K562 (cell line): ENCODE results near the gene DOLK. TPM values are rescaled to one million over a fixed set of nuclear protein-coding genes. Genes with fewer than 3 reads are reported as not detected.
A peak's percentile ranks its signal among the peaks of the same experiment; 100 is the strongest.

Source experiments
- ATAC-seq: fragments of 200-7000 bp; cut with Tn5 transposase; 3 replicates; pipeline ENCODE4 v1.9.1; 2020; ENCODE audit warnings: moderate library complexity
- BruUV-seq: library from RNA; stranded (reverse); fragments of 400-500 nt; replicated peaks from 2 replicates; lab custom pipeline; 2021; lab: Mats Ljungman, UMichigan
- CTCF ChIA-PET: fragments of 300-600 bp; formaldehyde crosslinking; extraction: SDS; loops from one replicate; lab custom pipeline; 2021; ENCODE audit warnings: low intra/inter-chr PET ratio; lab: Yijun Ruan, JAX
- POLR2A ChIA-PET: fragments of 300-600, 350-650 bp; sonication (Branson Sonifier 250); formaldehyde crosslinking; extraction: SDS; loops from one replicate; lab custom pipeline; 2021; ENCODE audit warnings: antibody characterized with exemption, inconsistent platforms; lab: Yijun Ruan, JAX
- DNase-seq, 4 experiments: peaks; one replicate each; pipeline versions ENCODE4 v3.0.0 to v3.0.0-alpha.2; 2011 to 2018; ENCODE audit warnings: low spot score in 3 of 4, mixed read lengths in 3 of 4; ENCODE audit errors: extremely low read depth in 1 of 4
- FAIRE-seq: peaks from 2 replicates; lab custom pipeline; 2011; peaks lifted over from hg19 to GRCh38; lab: Jason Lieb, UNC
- H2AFZ ChIP-seq: 2 replicates; pipeline ENCODE4 v1.6.0; 2011; ENCODE audit warnings: low read depth, low read length, control low read depth, inconsistent platforms
- H3K27ac ChIP-seq: fragments of 200-600 bp; 3 replicates; pipeline ENCODE4 v1.8.0; 2011; ENCODE audit warnings: low read depth, mild to moderate bottlenecking, control low read depth, inconsistent platforms, low read length, moderate library complexity, mixed read lengths; ENCODE audit errors: extremely low read depth
- H3K27me3 ChIP-seq, 2 experiments: fragments of 300-600 bp in 1 of 2; 2 replicates in 1 of 2; 3 replicates in 1 of 2; pipeline versions ENCODE4 v1.6.0 to v1.8.0; 2011; ENCODE audit warnings: inconsistent platforms in 2 of 2, low read length in 2 of 2, mild to moderate bottlenecking in 1 of 2, mixed read lengths in 1 of 2, moderate library complexity in 1 of 2; ENCODE audit not compliant: control insufficient read depth in 2 of 2, insufficient read depth in 2 of 2
- H3K36me3 ChIP-seq: fragments of 300-600 bp; 3 replicates; pipeline ENCODE4 v1.8.0; 2011; ENCODE audit warnings: mild to moderate bottlenecking, low read length, inconsistent platforms; ENCODE audit not compliant: control insufficient read depth, insufficient read depth
- H3K4me1 ChIP-seq, 2 experiments: fragments of 200-600 bp in 1 of 2; replicated peaks in 1 of 2; 2 replicates in 1 of 2; 3 replicates in 1 of 2; pipeline versions ENCODE4 v1.5.1 to v1.8.0; 2011; ENCODE audit warnings: inconsistent platforms in 2 of 2, low read length in 2 of 2, mild to moderate bottlenecking in 1 of 2, mixed read lengths in 1 of 2, moderate library complexity in 1 of 2; ENCODE audit not compliant: control insufficient read depth in 2 of 2, insufficient read depth in 2 of 2
- H3K4me2 ChIP-seq: 2 replicates; pipeline ENCODE4 v1.6.1; 2011; ENCODE audit warnings: low read length, control low read depth, inconsistent platforms, mixed read lengths; ENCODE audit not compliant: insufficient read depth
- H3K4me3 ChIP-seq: fragments of 200-600 bp; sonication (generic), shearing (Covaris generic); 2 replicates; pipeline ENCODE4 v1.5.1; 2016; ENCODE audit warnings: control low read depth, inconsistent platforms
- H3K79me2 ChIP-seq: fragments of 200-600 bp; 3 replicates; pipeline ENCODE4 v1.8.0; 2011; ENCODE audit warnings: low read length, inconsistent platforms; ENCODE audit not compliant: control insufficient read depth, insufficient read depth
- H3K9ac ChIP-seq, 2 experiments: 2 replicates each; pipeline versions ENCODE4 v1.6.0 to v1.6.1; 2011; ENCODE audit warnings: low read depth in 2 of 2, low read length in 2 of 2, control low read depth in 1 of 2, inconsistent platforms in 1 of 2, mild to moderate bottlenecking in 1 of 2, mixed read lengths in 1 of 2; ENCODE audit not compliant: insufficient read depth in 1 of 2
- H3K9me1 ChIP-seq: one replicate; pipeline ENCODE4 v1.6.0; 2011; ENCODE audit warnings: inconsistent platforms, mild to moderate bottlenecking, low read length, moderate library complexity; ENCODE audit not compliant: control insufficient read depth, insufficient read depth
- H3K9me3 ChIP-seq: replicated peaks from 2 replicates; pipeline ENCODE4 v1.5.1; 2011; ENCODE audit warnings: low read depth, low read length, inconsistent platforms; ENCODE audit not compliant: control insufficient read depth, insufficient read depth
- H4K20me1 ChIP-seq: replicated peaks from 2 replicates; pipeline ENCODE4 v1.6.1; 2011; ENCODE audit warnings: low read length, inconsistent platforms, mixed read lengths; ENCODE audit not compliant: control insufficient read depth, insufficient read depth
- FOXJ3 ChIP-seq: sonication (generic); formaldehyde crosslinking; IDR thresholded peaks from 2 replicates; pipeline ENCODE4 v1.4.0; 2020; ENCODE audit warnings: mild to moderate bottlenecking, missing genetic modification reagents
- GATAD2B ChIP-seq: fragments of 450-650 bp; IDR thresholded peaks from 2 replicates; pipeline ENCODE4 v1.6.1; 2017; ENCODE audit warnings: mild to moderate bottlenecking, borderline replicate concordance
- HNRNPLL ChIP-seq: fragments of 200-400 bp; formaldehyde crosslinking; IDR thresholded peaks from 2 replicates; pipeline ENCODE4 v1.6.1; 2017; ENCODE audit warnings: low read length, low read depth, mild to moderate bottlenecking; ENCODE audit not compliant: poor library complexity, severe bottlenecking
- MAFG ChIP-seq: fragments of 450-650 bp; conservative IDR thresholded peaks from 2 replicates; pipeline ENCODE4 v1.6.1; 2016; ENCODE audit warnings: missing genetic modification characterization, missing compliant biosample characterization
- NCOR1 ChIP-seq: fragments of 450-650 bp; IDR thresholded peaks from 2 replicates; pipeline ENCODE4 v1.6.1; 2016; ENCODE audit warnings: mild to moderate bottlenecking, moderate library complexity
- POLR2A ChIP-seq: fragments of 450-650 bp; conservative IDR thresholded peaks from 2 replicates; pipeline ENCODE4 v1.6.1; 2016
- POLR2AphosphoS5 ChIP-seq: IDR thresholded peaks from 2 replicates; pipeline ENCODE4 v1.6.1; 2011; ENCODE audit warnings: mild to moderate bottlenecking, low read depth, low read length, moderate library complexity; ENCODE audit not compliant: control insufficient read depth, insufficient read depth
- POU5F1 ChIP-seq: fragments of 150-350 bp; IDR thresholded peaks from 2 replicates; pipeline ENCODE4 v1.6.1; 2014; ENCODE audit warnings: borderline replicate concordance, low read length, low read depth, mild to moderate bottlenecking; ENCODE audit not compliant: partially characterized antibody
- TCF7L2 ChIP-seq: fragments of 150-350 bp; IDR thresholded peaks from 2 replicates; pipeline ENCODE4 v1.6.1; 2016; ENCODE audit warnings: low read depth, mild to moderate bottlenecking, low read length, moderate library complexity
- XRCC5 ChIP-seq: fragments of 200-400 bp; formaldehyde crosslinking; IDR thresholded peaks from 2 replicates; pipeline ENCODE4 v1.6.1; 2017; ENCODE audit warnings: low read depth, mild to moderate bottlenecking, low read length
- ZBED1 ChIP-seq: IDR thresholded peaks from 2 replicates; pipeline ENCODE4 v1.6.1; 2014
- ZNF696 ChIP-seq: fragments of 250-450 bp; sonication (Bioruptor Pico); conservative IDR thresholded peaks from 2 replicates; pipeline ENCODE4 v1.4.0; 2020; ENCODE audit warnings: mild to moderate bottlenecking, moderate library complexity
- WGBS: fragments of 100-300 bp; shearing (Covaris generic); methylation state at CpG from one replicate; pipeline ENCODE4 v1.1.6; 2016; ENCODE audit warnings: low coverage, mixed read lengths; ENCODE audit not compliant: insufficient coverage; ENCODE audit errors: missing lambda C conversion rate; 5-methylcytosine and 5-hydroxymethylcytosine counted together
- in situ Hi-C: fragments of 300-500 bp; cut with MboI; formaldehyde crosslinking; loops from 4 replicates; pipeline ENCODE4 v1.15.0; 2018; ENCODE audit warnings: inconsistent platforms, mixed read lengths
- intact Hi-C: fragments of 100-400 bp; cut with micrococcal nuclease; formaldehyde crosslinking; loops from 2 replicates; pipeline ENCODE4 v1.14.2; 2022
- polyA plus RNA-seq, 8 experiments: library from polyadenylated mRNA; depleted of rRNA in 4 of 8; stranded (reverse) in 5 of 8; unstranded in 3 of 8; fragments of >200 nt; fragmentation: Nextera tagmentation in 2 of 8; fragmentation: Illumina TruSeq in 1 of 8; extraction: Ambion mirVana in 2 of 8; extraction: Trizol in 1 of 8; gene quantifications; 2 replicates each; pipeline versions ENCODE4 v1.2.1 to v1.2.3, GENCODE V29; 2011 to 2014; ENCODE audit warnings: inconsistent platforms in 1 of 8, missing spikeins in 1 of 8
- total RNA-seq, 7 experiments: library from RNA; depleted of rRNA in 6 of 7; stranded (reverse); fragments of >200 nt in 6 of 7; fragmentation: Illumina TruSeq in 2 of 7; extraction: Trizol in 2 of 7; gene quantifications; 2 replicates each; pipeline versions ENCODE4 v1.2.1 to v1.2.3, GENCODE V29; 2011 to 2021; ENCODE audit warnings: low replicate concordance in 1 of 7
- TF ChIP-seq, protein P1 (sequence below), 2 experiments: fragments of 450-650 bp; IDR thresholded peaks; 2 replicates each; pipeline ENCODE4 v1.6.1; 2016

The DOLK gene
- total and polyA plus RNA-seq, 9 of the 15 experiments (the other 6 are each of a cell fraction or from before 2014, with no cell fraction given) = 2.6 to 14.2 (median 11.7) TPM

DNA sequence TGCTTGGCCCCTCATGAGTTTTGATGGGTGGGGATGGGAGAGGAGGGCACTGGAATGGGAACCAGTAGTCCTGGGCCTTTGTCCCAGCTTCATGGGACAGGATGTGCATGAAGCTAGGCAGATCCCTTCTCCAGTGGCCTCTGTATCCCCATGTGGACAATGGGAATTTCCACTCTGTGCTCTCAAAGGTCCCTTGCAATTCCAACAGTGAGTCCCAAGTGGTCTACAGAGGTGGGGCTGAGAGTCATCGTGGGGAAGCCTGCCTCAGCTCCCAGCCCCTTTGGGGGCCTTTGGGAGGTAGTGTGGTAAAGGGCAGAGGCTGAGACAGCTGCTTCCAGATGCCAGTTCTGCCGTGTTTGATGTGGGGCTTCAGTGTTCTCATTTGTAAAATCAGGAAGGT, 28.5 kb downstream of the DOLK start:
- 52% methylated on average over 2 of the region's 2 CpGs for WGBS
- in situ Hi-C loops (no loop called here), intact Hi-C loops (no loop called here)
- Histone ChIP-seq H3K4me1 (peaks cover 6 to 37% of the 10 kb centered on the region in 2 experiments), H3K79me2 (0 out of 3 replicates have a peak, but pooled peaks cover 4% of the 10 kb centered on the region), H3K4me3 (no peak overlapping the region), H3K36me3 (peaks cover 29% of the 10 kb centered on the region; the same call in 2 of the 3 replicates), H3K27ac (no peak overlapping the region), H3K9me3 (no peaks in the 10 kb centered on the region), H4K20me1 (no peaks in the 10 kb centered on the region), H3K4me2 (no peak overlapping the region), H3K27me3 (no peaks in the 10 kb centered on the region), H3K9ac (peak overlapping the region in 1 of 2 experiments; percentile 45; a peak in 1 of 4 replicates), H3K9me1 (no peaks in the 10 kb centered on the region), H2AFZ (no peak overlapping the region)
- ChIA-PET CTCF (no interaction called here), POLR2A (interaction anchor here (0.5 to 0.6 kb wide), 4 partner anchors 8 to 763 kb away, joined by 3 to 4 read pairs (median 3); no protein-coding TSS in a partner anchor)
- TF ChIP-seq POLR2A (0 out of 2 replicates have a peak, but pooled peaks have one; percentile 25), POU5F1 (no peak), POLR2AphosphoS5 (peak; percentile 14; the same call in 1 of the 2 replicates)
- ATAC-seq = no peak
- no TSS peak for BruUV-seq
- DNase-seq = no peak
- FAIRE-seq = no peak

DNA sequence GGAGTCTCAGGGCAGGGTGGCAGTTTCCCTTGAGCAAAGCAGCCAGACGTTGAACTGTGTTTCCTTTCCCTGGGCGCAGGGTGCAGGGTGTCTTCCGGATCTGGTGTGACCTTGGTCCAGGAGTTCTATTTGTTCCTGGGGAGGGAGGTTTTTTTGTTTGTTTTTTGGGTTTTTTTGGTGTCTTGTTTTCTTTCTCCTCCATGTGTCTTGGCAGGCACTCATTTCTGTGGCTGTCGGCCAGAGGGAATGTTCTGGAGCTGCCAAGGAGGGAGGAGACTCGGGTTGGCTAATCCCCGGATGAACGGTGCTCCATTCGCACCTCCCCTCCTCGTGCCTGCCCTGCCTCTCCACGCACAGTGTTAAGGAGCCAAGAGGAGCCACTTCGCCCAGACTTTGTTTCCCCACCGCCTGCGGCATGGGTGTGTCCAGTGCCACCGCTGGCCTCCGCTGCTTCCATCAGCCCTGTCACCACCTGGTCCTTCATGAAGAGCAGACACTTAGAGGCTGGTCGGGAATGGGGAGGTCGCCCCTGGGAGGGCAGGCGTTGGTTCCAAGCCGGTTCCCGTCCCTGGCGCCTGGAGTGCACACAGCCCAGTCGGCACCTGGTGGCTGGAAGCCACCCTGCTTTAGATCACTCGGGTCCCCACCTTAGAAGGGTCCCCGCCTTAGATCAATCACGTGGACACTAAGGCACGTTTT, 30.1 kb downstream of the DOLK start:
- no peak for FAIRE-seq
- TF ChIP-seq ZBED1 = no peak
- TF ChIP-seq HNRNPLL = no peak
- no peak for TF ChIP-seq ZNF696 (CRISPR knock-in tag)
- TF ChIP-seq TCF7L2 = no peak
- TF ChIP-seq XRCC5 = no peak
- no peak for TF ChIP-seq GATAD2B
- no peak for TF ChIP-seq MAFG
- TF ChIP-seq FOXJ3 (CRISPR knock-in tag) = no peak
- TF ChIP-seq, protein P1, sequence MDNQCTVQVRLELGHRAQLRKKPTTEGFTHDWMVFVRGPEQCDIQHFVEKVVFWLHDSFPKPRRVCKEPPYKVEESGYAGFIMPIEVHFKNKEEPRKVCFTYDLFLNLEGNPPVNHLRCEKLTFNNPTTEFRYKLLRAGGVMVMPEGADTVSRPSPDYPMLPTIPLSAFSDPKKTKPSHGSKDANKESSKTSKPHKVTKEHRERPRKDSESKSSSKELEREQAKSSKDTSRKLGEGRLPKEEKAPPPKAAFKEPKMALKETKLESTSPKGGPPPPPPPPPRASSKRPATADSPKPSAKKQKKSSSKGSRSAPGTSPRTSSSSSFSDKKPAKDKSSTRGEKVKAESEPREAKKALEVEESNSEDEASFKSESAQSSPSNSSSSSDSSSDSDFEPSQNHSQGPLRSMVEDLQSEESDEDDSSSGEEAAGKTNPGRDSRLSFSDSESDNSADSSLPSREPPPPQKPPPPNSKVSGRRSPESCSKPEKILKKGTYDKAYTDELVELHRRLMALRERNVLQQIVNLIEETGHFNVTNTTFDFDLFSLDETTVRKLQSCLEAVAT (IDR thresholded peaks at IDR 0.05) = no peak
- TF ChIP-seq NCOR1 = no peak

More for the DNA sequence above, 30.1 kb downstream of the DOLK start:
- no peak overlapping the region for H2AFZ ChIP-seq
- intact Hi-C loops (no loop called here), in situ Hi-C loops (no loop called here)
- no peaks in the 10 kb centered on the region for H3K9me1 ChIP-seq
- H3K9me3 ChIP-seq = no peaks in the 10 kb centered on the region
- ChIA-PET POLR2A (interaction anchor here (0.7 kb wide), 1 partner anchor 150 kb away, joined by 3 read pairs; no protein-coding TSS in a partner anchor), CTCF (no interaction called here)
- ATAC-seq = no peak
- H3K9ac ChIP-seq = no peak overlapping the region; a peak in 1 of 4 replicates
- 79% methylated on average over 26 of the region's 26 CpGs for WGBS
- no peak overlapping the region for H3K4me2 ChIP-seq
- no peaks in the 10 kb centered on the region; a peak in 1 of 5 replicates for H3K27me3 ChIP-seq
- no peaks in the 10 kb centered on the region for H4K20me1 ChIP-seq
- peaks cover 29% of the 10 kb centered on the region; the same call in 2 of the 3 replicates for H3K36me3 ChIP-seq
- no peak overlapping the region for H3K4me3 ChIP-seq
- no peak overlapping the region for H3K27ac ChIP-seq
- BruUV-seq = TSS peak; percentile 25
- peaks cover 10 to 41% of the 10 kb centered on the region in 2 experiments for H3K4me1 ChIP-seq
- DNase-seq = no peak
- 0 out of 3 replicates have a peak, but pooled peaks cover 9% of the 10 kb centered on the region for H3K79me2 ChIP-seq
